GM19468 (cell line): Measurements from ENCODE around the gene NKX2-2.

Experiments used
- ATAC-seq: cut with Tn5 transposase; IDR thresholded peaks from one replicate; pipeline ENCODE4 v1.9.1; 2021; ENCODE audit warnings: mild to moderate bottlenecking, moderate library complexity, moderate number of reproducible peaks; ENCODE audit not compliant: unreplicated experiment; ENCODE audit errors: extremely low read depth

The NKX2-2 gene

GRCh38 chr20:21522481-21523280 is 8.8 kb upstream of the NKX2-2 start:
- ATAC-seq = no peak

- no peak for ATAC-seq
Measured at GRCh38 chr20:21521596-21522480, 8.0 kb upstream of the NKX2-2 start.

- ATAC-seq = no peak
Measured at GRCh38 chr20:21520702-21521595, 7.1 kb upstream of the NKX2-2 start.

GRCh38 chr20:21519136-21519584 is 5.3 kb upstream of the NKX2-2 start:
- no peak for ATAC-seq

GRCh38 chr20:21518292-21518991 is 4.6 kb upstream of the NKX2-2 start:
- no peak for ATAC-seq

- ATAC-seq = no peak
Measured at GRCh38 chr20:21517566-21518277, 3.9 kb upstream of the NKX2-2 start.

- no peak for ATAC-seq
Measured at GRCh38 chr20:21516861-21517565, 3.1 kb upstream of the NKX2-2 start.

- no peak for ATAC-seq
Measured at GRCh38 chr20:21516180-21516567, 2.3 kb upstream of the NKX2-2 start.

- ATAC-seq = no peak
Measured at GRCh38 chr20:21515300-21516179, 1.7 kb upstream of the NKX2-2 start.

GRCh38 chr20:21514553-21515251 is 838 bp upstream of the NKX2-2 start:
- no peak for ATAC-seq

- no peak for ATAC-seq
Measured at GRCh38 chr20:21513181-21513663, 642 bp downstream of the NKX2-2 start.

- ATAC-seq = no peak
Measured at GRCh38 chr20:21512634-21513180, 1.2 kb downstream of the NKX2-2 start.

- no peak for ATAC-seq
Measured at GRCh38 chr20:21511850-21512633, 1.8 kb downstream of the NKX2-2 start.

GRCh38 chr20:21511485-21511849 is 2.4 kb downstream of the NKX2-2 start:
- no peak for ATAC-seq

GRCh38 chr20:21510414-21511384 is 3.2 kb downstream of the NKX2-2 start:
- ATAC-seq = no peak
